Measurements from ENCODE around the gene RNF207.

Gene RNF207

DNA sequence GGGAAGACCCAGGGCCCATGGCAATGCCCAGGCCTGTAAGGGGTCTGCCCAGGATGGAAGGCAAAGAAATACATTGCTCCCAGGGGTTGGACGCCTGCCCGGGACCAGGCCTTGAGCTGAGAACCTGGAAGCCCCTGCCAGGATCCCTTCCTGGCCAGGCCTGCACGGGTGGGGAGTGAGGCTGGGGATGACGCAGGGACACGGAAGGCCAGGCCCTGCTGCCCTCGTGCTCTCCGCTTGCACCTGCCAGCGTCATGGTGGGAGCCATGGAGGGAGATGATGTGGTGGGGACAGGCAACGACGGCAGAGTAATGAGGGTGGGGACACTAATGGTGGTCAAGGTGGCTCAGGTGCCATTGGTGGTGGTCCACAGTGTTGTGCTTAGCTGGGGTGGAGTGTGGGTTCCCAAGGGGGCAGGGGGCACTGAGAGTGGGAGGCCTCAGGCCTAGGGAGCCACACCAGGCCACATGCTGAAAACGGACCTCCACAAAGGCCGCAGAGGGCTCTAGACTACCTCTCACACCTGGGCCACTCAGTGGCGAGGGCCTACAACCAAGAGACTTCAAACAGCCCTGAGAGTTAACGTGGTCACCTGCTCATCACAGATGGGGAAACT, 42.4 kb downstream of the RNF207 start:
- DNase-seq (ENCODE audit: low read depth in 3 of 3, low spot score in 1 of 3): no peak

DNA sequence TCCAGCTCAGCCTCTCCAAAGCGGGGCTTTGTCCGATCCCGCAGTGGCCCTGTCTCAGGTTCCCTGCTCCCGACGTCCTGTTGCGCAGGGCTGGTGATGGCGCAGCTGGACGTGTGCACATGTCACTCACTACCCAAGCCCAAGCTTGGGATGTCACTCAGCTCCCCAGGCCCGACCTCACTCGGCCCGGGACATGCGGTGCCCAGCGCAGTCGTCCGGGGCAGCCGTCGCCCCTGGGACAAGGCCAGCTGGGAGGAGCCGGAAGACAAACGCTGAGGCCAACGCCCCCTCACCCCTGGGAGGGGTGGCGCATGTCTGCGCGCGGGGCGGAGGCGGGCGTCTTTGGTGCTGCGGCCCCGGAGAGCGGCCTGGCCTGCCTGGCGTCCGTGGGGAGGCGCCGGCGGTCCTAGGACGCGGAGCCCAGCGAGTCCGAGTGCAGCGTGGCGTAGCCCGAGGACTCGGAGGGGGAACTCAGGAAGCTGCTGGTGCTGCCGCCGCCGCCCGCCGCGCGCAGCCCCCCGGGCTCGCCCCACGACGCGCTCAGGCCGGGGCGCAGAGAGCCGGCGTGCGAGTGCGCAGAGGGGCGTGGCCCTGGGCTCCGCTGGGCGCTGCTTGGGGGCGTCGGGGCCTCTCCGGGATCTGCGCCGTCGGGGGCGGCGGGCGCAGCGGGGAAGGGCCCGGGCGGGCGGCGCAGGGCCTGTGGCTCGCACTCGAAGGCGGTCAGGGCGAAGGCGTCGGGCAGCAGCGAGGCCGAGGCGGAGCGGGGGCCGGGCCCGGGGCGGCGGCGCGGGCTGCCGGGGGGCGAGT, 43.2 kb downstream of the RNF207 start:
- no peak for DNase-seq (ENCODE audit: low read depth in 3 of 3, low spot score in 1 of 3)

DNA sequence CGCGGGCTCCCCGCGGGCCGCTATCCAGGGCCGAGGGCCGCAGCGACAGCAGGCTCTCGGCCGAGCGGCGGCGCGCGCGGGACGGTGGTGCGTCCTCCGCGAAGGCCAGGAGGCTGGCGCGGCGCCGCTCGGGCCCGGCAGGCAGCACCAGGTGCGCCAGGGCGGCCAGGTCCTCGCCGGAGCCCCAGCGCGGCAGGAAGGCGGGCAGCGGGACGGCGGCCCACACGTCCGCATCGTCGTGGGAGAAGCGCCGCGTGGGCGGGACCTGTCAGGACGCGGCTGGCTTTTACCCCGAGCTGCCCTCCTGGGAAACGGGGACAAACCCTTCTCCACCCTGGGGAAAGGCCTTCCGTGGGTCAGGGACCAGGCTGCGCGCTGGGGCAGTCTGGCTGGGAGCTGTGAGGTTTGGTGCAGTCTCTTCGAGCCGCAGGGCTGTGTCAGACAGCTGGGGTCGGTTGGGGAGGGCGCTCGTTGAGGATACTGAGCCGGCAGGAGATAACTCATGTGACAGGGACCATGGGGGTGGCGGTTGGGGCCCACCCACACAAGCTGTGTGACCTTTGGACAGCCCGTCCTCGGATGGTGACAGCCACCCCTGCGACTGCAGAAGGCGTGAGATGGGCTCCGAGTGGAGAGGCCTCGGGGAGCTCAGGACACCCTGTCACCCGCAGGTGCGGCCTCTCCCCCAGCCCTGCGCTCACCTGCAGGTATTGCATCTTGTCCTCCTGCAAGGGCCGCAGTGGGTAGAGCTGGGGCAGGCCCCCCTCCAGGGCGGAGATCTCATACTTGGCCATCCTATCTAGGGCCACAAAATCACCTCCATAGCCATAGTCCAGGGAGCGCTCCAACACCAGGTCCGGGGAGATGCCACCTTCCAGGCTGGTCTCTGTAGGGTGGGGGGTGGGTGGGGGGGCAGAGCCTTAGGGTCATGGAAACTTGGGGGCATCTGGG, 44.1 kb downstream of the RNF207 start:
- DNase-seq (ENCODE audit: low read depth in 3 of 3, low spot score in 1 of 3): no peak

DNA sequence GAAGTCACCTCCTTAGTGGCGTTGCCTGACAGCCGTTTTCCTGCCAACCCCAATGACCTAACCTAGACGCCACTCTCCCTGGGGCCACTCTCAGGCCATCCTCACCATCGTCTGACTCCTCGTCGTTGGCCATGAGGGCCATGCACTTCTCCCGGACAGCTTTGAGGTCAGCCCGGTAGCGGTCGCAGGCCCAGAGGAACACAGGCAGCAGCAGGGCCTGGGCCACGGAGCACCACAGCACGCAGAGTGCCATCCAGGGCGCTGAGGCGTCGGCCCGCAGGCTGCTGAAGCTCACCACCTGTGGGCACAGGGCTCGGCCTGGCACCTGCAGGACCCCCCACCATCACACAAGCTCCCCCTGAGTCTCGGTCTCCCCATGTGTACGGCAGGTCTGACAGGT, 45.3 kb downstream of the RNF207 start:
- DNase-seq (ENCODE audit: low read depth in 3 of 3, low spot score in 1 of 3): no peak

DNA sequence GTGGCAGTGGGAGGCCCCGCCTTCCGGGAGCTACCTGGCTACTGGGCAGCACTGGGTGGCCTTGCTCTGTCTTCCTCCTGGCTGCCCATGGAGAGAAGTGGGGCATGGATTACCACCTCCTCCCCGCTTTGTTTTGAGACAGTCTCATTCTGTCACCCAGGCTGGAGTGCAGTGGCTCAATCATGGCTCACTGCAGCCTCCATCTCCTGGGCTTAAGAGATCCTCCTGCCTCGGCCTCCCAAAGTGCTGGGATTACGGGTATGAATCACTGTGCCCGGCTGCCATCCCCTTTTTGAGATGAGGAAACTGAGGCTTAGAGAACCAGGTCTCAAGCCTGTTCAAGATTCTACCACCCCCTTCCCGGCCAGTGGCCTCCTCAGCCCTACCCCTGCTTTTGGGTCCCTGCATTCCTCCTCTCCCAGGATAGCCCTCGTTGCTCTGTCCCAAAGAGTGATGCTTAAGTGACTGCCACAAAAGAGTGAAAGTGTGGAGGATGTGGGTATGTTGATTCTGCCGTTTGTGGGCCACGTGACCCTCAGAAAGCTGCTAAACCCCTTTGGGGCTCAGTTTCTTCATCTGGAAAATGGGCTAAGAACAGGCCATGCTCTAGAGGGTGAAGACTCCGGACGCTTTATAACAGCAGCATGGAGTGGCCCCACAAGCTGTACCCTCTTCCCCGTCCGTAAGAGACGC, 45.9 kb downstream of the RNF207 start:
- no peak for DNase-seq (ENCODE audit: low read depth in 3 of 3, low spot score in 1 of 3)

DNA sequence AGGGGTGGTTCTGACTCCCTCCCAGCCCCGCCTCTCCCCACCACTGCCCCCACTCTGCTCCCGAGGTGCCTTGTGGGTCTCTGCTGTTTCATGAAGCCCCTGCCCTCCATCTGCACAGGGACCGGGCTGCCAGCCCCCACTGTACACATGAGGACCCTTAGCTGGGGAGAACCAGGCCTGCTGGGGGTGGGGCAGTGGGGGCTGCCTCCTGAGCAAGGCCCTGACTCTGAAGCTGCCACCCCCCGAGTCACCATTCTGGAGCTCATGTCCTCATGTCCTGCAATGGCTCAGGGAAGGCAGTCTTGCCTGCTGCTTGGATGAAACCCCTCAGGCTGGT, 46.4 kb downstream of the RNF207 start:
- DNase-seq (ENCODE audit: low read depth in 3 of 3, low spot score in 1 of 3): no peak

DNA sequence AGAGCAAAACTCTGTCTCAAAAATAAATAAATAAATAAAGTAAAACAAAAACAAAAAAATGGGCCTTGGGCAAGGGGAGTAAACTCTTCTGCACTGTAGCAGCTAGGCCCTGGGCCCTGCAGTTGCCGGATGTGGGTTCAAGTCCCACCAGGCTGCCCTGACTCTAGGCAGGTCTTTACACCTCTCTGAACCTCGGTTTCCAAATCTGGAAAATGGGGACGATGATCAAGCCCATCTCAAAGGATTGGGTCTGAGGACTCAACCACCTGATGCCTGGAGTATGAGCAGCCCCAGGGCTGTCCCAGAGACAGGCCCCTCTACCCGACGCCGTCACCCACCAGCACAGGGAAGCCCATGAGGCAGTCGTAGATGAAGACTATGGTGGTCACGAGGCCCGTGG, 47.5 kb downstream of the RNF207 start:
- no peak for DNase-seq (ENCODE audit: low read depth in 3 of 3, low spot score in 1 of 3)

DNA sequence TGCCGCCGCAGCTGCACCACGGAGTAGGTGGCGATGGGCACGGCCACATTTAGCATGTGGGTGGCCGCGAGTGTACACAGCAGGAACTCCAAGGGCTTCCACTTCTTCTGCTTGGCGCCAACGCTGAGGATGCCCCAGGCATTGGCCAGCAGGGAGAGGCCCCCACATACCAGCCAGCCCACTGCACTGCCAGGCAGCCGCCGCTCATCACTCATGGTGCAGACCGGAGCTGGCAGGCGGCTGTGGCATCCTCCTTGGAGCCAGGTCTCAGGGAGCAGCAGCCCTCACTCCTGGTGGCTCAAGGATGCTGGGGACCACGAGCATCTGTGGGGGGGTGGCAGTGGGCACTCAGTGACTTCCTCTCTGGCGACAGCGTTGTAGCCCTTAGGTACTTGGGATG, 48.8 kb downstream of the RNF207 start:
- DNase-seq (ENCODE audit: low read depth in 3 of 3, low spot score in 1 of 3): no peak

DNA sequence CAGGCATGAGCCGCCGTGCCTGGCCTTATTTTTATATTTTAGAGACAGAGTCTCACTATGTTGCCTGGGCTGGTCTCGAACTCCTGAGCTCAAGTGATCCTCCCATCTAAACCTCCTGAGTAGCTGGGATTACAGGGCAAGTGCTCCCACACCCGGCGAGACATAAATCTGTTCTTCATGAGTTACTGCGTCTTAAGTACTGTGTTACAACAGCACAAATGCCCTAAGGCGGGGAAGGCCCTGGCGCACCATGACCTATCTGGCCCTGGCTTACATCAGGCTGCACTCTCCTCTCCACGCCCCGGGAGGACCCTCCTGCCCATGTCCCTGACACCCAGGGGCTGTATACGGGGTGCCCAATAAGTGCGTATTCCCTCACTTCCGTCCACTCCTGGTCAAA, 50.7 kb downstream of the RNF207 start:
- DNase-seq (ENCODE audit: low read depth in 3 of 3, low spot score in 1 of 3): no peak

DNA sequence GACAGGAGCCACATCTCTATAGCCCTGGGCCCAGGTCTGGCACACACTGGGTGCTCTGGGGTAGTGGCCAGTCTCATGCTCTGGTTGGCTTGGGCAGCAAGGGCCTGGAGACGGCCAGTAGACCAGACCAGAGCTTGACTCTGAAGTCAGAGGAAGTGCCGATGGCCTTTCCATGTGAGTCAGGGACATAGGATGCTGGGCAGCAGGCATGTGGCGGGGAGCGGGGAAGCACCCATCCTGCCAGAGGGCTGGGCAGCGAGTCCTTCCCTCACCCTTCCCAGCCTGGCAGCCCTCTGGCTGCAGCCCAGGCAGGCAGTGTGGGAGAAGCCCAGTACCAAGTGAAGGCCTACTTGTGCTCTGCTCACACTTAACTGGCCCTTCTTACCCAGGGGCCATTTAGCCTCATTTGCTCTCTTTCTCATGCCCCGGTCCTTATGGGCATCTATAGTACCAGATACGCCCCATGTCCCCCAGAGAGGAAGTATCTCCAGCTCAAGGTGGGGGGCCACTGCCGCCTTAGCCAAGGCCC, 51.7 kb downstream of the RNF207 start:
- no peak for DNase-seq (ENCODE audit: low read depth in 3 of 3, low spot score in 1 of 3)

DNA sequence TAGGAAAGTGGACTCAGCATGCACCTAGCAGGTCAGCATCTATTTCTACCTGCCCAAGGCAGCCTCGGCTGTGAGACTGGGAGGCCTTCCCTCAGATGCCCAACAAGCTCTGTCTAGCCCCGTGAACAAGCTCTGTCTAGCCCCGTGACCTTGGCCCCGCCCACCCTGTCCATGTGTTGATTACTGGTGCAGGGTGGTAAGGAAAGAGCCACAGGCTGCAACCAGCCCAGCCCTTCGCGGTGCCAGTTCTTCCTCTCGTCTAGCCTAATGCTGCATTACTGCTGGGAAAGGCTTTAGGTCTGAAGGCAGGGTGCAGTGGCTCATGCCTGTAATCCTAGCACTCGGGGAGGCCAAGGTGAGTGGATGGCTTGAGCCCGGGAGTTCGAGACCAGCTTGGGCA, 52.8 kb downstream of the RNF207 start:
- DNase-seq (ENCODE audit: low read depth in 3 of 3, low spot score in 1 of 3): no peak

DNA sequence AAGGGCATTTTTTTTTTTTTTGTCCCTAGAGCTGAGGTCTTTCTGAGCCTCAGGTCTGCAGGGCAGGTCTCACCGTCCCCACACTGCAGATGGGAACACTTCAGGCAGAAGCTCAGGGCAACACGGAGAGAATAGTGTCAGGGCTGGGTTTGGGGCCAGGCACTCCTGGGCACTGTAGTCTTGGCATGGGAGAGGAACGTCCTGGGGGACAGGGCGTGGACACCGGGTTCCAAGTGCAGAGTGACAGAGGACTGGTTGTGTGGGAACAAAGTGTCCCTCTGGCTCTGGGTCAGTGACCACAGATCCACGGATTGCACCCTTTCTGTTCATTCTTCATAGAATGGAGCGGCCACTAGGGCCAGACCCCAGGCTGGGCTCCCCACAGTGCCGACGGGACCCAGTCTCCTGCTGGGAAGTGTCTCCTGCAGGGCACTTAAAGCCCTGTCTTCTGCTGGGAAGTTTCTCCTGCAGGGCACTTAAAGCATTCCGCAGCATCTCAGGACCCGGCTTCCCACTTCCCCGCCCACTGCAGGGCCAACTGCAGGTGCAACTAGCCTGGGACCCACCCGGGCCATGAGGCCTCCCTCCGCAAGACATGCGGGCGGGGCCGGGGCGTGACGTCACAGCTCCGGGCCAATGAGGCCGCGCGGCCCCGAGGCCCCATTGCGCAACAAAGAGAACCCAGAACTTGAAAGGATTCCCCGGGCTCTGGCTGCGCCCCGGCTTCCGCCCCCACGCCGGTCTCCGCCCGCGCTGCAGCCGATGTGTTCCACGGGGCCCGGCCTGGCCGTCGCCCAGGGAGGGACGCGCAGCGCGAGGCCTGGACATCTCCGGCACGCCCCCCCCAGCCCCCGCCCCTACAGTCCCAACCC, 53.8 kb downstream of the RNF207 start:
- peak; percentile 19 to 58 (median 49) for DNase-seq (ENCODE audit: low read depth in 3 of 3, low spot score in 1 of 3)

DNA sequence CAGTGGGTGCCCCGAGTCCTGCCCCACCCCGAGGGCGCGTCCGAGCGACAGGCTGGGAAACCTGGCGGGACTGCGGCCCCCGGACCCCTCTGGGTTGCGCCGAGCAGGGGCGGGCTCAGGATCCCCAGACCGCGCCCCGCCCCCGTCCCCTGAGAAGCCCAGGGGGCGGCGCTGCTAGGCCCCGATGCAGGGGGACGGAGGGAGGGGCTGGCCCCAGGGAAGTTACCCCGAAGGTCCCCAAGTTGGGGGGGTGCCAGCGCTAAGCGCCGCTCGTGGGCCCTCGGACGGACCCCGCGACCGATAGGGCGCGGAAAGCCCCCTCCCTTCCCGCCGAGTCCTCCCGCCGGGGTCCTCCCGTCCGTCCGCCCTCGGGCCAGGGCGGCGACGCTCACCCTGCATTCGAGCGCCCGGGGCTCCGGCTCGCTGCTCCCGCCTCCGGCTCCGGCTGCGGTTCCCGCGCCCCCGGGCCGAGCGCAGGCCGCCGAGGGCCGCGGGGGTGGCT, 54.6 kb downstream of the RNF207 start:
- no peak for DNase-seq (ENCODE audit: low read depth in 3 of 3, low spot score in 1 of 3)

DNA sequence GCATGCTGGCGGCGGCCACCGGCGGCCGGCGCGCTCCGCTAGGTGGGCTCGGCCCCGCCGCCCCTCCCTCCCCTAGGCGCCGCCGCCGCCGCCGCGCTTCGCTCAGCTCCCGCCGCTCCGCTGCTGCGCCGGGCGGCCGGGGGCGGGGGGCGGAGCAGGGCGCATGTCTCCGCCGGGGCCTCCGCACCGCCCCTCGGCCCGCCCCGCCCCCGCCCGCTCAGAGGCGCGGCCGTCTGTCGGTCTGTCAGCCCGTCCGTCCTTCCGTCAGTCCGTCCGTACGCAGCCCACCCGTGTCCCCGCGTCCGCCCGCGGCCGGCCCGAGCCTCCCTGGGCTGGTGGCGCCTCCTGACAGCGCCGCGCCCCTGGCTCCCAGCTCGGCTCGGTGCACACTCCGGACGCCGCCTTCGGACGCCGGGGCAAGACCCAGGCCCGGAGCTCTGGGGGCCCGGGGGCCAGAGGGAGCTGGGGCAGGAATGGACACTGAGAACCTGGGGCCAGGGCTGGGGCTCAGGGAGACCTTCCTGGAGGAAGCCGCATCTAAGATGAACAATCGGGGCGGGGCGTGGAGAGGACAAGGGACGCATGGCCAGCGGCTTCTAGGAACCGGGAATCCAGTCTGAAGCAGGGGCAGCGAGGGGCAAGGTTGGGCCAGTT, 55.2 kb downstream of the RNF207 start, which contains the start of gene GPR153:
TSS of gene GPR153 (minus strand) at position 138 of the 654 bp plus-strand sequence. CDS start 6,193 bp downstream, outside the sequence.
- peak in 1 of 3 donors; percentile 54 for DNase-seq (ENCODE audit: low read depth in 3 of 3, low spot score in 1 of 3)

DNA sequence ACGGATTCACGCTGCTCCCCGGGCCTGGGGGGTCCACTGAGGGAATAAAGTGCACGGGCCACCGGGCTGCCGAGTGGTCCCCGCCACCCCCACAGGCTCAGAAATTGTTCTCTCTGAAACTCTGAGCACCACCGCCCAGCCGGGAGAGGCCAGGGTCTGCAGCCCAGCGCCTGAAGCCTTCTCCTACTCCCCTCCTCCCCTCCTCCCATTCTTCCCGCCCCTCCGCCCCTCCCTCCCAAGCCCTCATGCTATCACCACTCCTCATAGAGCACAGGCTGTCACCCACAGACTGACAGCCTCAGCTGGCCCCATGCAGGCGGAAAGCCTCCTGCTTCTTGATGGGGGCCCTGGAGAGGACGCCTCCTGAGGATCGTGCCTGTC, 55.7 kb downstream of the RNF207 start:
- no peak for DNase-seq (ENCODE audit: low read depth in 3 of 3, low spot score in 1 of 3)

DNA sequence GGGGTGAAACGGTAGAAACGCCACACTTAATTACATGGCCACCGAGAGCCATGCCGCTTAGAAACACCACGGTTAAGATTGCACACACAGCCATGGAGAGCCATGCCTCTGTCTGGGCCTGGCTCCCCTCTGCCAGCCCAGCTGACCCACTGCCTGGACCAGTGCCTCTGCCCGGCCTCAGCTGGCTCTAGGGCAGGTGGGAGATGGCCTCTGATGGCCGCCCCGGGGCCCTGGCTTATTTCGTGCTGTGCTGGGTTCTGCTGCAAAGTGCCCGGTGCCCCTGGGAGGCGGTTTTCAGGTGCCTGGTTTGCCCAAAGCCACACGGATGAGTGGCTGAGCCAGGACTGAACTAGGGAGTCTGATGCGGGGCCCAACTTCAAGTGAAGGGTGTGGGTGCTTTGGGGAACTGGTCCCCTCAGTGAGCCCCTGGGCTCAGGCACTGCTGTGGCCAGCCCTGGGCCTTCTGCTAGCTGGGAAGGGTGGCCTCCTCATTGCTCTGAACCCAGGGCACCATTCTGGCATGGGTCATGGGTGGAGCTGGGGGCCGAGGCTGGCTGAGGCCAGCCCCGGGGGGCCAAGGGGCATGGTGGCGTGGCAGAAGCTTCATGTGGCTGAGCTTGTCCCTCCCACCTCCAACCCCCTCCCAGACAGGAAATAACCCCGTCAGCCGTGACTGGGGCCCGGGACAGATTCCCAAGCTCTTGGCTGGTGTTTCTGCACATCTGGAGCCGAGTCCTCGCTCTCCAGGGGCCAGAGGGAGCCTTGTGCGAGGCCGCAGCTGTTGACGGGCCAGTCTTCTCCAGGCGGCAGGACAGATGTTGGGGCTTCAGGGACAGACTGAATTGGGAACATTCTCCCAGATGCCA, 56.9 kb downstream of the RNF207 start:
- DNase-seq (ENCODE audit: low read depth in 3 of 3, low spot score in 1 of 3): no peak

DNA sequence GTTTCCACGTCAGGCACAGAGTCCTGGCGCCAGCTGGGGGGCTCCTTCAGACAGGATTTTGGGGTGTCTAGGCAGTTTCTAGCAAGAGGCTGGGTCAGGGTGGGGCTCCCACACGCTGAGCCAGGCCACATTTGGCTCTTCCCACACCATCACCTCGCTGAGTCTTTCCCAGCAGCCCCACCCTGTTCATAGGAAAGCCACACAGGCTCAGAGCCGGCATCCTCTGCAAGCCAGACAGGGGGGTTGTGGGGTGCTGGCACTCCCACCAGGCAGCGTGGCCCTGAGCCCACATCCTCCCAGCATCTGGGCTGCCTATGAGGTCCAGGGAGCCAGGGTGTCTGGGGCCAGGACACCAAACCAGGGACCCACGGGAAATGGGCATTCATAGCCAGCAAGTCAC, 57.8 kb downstream of the RNF207 start:
- no peak for DNase-seq (ENCODE audit: low read depth in 3 of 3, low spot score in 1 of 3)

DNA sequence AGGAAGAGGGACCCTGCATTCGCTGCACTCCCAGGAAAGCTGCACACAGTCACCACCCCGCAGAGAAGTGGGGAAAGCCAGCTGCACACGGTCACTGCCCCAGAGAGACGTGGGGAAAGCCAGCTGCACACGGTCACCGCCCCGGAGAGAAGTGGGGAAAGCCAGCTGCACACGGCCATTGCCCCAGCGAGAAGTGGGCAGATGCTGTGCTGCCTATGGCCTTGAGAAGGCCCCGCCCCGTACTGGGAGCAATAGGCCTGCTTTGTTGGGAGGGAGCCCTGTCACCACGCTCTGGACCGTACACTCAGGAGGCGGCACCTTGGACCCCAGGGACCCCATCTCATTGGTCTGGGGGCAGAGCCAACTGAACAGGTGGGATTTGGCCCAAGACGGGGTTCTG, 59.2 kb downstream of the RNF207 start:
- no peak for DNase-seq (ENCODE audit: low read depth in 3 of 3, low spot score in 1 of 3)
